DMS114 treated with DMSO at 0.1 percent for 48 hours (cell line): ENCODE measurements around the gene OR10P1.

Source experiments
- DNase-seq: peaks from one replicate; lab custom pipeline; 2025; ENCODE audit not compliant: unreplicated experiment; lab: John Stamatoyannopoulos, UW

The OR10P1 gene

GRCh38 chr12:55684761-55685370 lies 48.2 kb downstream of the OR10P1 start:
- no peak for DNase-seq

DNA sequence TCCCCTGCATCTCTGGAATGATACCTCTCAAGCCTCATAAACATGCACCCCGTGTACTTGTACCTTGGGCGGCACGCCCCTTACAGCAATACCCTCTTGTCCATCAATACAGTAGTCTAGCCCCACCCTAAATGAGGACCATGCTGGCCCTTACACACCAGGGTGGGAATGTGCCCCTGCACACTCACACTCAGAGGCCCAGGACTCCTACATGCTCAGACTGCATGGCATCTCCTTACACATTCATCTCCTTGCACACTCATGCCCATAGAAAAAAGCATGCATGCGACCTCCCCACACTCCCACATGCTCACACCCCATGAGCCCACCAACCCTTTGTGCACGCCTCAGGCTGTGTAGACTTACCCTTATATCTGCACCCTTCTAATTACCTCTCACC lies 49.0 kb downstream of the OR10P1 start:
- DNase-seq = no peak

DNA sequence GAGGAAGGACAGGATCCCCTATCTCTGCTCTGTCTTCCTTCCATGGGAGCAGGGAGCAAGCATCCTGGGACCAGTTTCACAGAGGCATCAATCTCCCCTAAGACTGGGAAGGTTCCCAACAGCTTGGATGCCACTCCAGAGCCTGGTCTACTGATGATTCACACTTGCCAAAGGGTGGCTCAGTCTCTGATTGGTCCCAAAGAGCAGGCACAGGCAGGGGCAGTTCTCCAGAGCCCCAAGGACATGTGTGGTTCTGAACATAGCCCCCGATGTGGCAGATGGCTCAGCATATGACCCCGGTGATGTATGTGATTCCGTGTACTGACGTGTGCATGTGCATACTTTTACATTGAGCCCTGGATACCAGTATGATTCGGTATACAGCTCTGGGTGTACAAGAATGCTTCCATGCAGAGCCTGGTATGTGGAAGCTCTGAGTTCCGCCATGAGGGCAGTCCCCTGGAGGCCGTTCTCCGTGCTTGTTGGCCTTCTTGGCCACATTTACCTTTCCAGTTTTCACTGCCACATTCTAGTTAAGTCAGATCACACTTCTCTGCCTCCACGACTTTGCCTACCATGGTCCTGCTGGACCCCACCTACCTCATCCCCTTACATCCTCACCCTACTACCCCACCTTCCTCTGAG lies 49.8 kb downstream of the OR10P1 start:
- no peak for DNase-seq
